GM12878 (cell line): ENCODE data around the gene TTI1. TPM values are rescaled to one million over a fixed set of nuclear protein-coding genes. Genes with fewer than 3 reads are reported as not detected.

Source experiments
- ATAC-seq: fragments of 200-7000 bp; cut with Tn5 transposase; 3 replicates; pipeline ENCODE4 v1.9.1; 2020; ENCODE audit warnings: mild to moderate bottlenecking, moderate library complexity
- BruUV-seq: library from RNA; stranded (reverse); fragments of 400-500 nt; replicated peaks from 2 replicates; lab custom pipeline; 2021; lab: Mats Ljungman, UMichigan
- CTCF ChIA-PET: fragments of 300-600 bp; sonication (Branson Sonifier 250); formaldehyde crosslinking; extraction: SDS; loops from one replicate; lab custom pipeline; 2021; ENCODE audit warnings: inconsistent platforms; lab: Yijun Ruan, JAX
- POLR2A ChIA-PET: fragments of 350-600 bp; formaldehyde crosslinking; extraction: SDS; loops from one replicate; lab custom pipeline; 2021; ENCODE audit warnings: inconsistent platforms; lab: Charles Lee
- RAD21 ChIA-PET: fragments of 300-600 bp; sonication (Branson Sonifier 250); formaldehyde crosslinking; loops from one replicate; lab custom pipeline; 2023; ENCODE audit warnings: antibody characterized with exemption; ENCODE audit not compliant: unreplicated experiment; lab: Charles Lee
- SMC1A ChIA-PET: fragments of 300-600 bp; sonication (Branson Sonifier 250); formaldehyde crosslinking; loops from one replicate; lab custom pipeline; 2023; ENCODE audit not compliant: unreplicated experiment, uncharacterized antibody; lab: Charles Lee
- DNase-seq: peaks from one replicate; pipeline ENCODE4 v3.0.0-alpha.2; 2011; ENCODE audit warnings: low read depth, low spot score
- FAIRE-seq: peaks from 3 replicates; lab custom pipeline; 2011; peaks lifted over from hg19 to GRCh38; lab: Jason Lieb, UNC
- H2AFZ ChIP-seq: 2 replicates; pipeline ENCODE4 v1.6.0; 2011; ENCODE audit warnings: low read depth, low read length, control low read depth; ENCODE audit not compliant: control insufficient read depth
- H3K27ac ChIP-seq: 2 replicates; pipeline ENCODE4 v1.5.1; 2011; ENCODE audit warnings: control low read depth; ENCODE audit not compliant: control insufficient read depth, insufficient read depth
- H3K27me3 ChIP-seq, 2 experiments: replicated peaks in 1 of 2; 2 replicates each; pipeline versions ENCODE4 v1.6.0 to v1.6.1; 2011; ENCODE audit warnings: low read length in 1 of 2; ENCODE audit not compliant: control insufficient read depth in 2 of 2, insufficient read depth in 2 of 2
- H3K36me3 ChIP-seq, 2 experiments: 2 replicates each; pipeline ENCODE4 v1.5.1; 2011; ENCODE audit warnings: low read length in 1 of 2; ENCODE audit not compliant: control insufficient read depth in 2 of 2, insufficient read depth in 2 of 2
- H3K4me1 ChIP-seq: 2 replicates; pipeline ENCODE4 v1.6.1; 2011; ENCODE audit warnings: mild to moderate bottlenecking, low read length, moderate library complexity, mixed read lengths; ENCODE audit not compliant: control insufficient read depth, insufficient read depth
- H3K4me2 ChIP-seq: 2 replicates; pipeline ENCODE4 v1.6.0; 2011; ENCODE audit warnings: control low read depth; ENCODE audit not compliant: control insufficient read depth, insufficient read depth
- H3K4me3 ChIP-seq: fragments of 200-600 bp; sonication (generic); 2 replicates; pipeline ENCODE4 v1.5.1; 2016
- H3K79me2 ChIP-seq: 2 replicates; pipeline ENCODE4 v1.6.0; 2011; ENCODE audit warnings: low read length; ENCODE audit not compliant: control insufficient read depth, insufficient read depth
- H3K9ac ChIP-seq: 2 replicates; pipeline ENCODE4 v1.8.0; 2011; ENCODE audit warnings: low read length, control low read depth, mixed read lengths; ENCODE audit not compliant: control insufficient read depth, insufficient read depth
- H3K9me3 ChIP-seq: replicated peaks from 3 replicates; pipeline ENCODE4 v1.5.1; 2011; ENCODE audit warnings: mild to moderate bottlenecking, low read length; ENCODE audit not compliant: control insufficient read depth, insufficient read depth
- H4K20me1 ChIP-seq: 2 replicates; pipeline ENCODE4 v1.6.0; 2011; ENCODE audit not compliant: control insufficient read depth, insufficient read depth
- CBFB ChIP-seq: IDR thresholded peaks from 2 replicates; pipeline ENCODE4 v1.6.1; 2016; ENCODE audit warnings: antibody characterized with exemption, low read depth
- EZH2 ChIP-seq: IDR thresholded peaks from 2 replicates; pipeline ENCODE4 v1.6.1; 2012; ENCODE audit warnings: low read depth, mild to moderate bottlenecking, control low read depth, inconsistent platforms, low read length, borderline replicate concordance; ENCODE audit not compliant: control insufficient read depth
- GABPA ChIP-seq: IDR thresholded peaks from 2 replicates; pipeline ENCODE4 v1.6.1; 2014; ENCODE audit warnings: antibody characterized with exemption, low read depth, mild to moderate bottlenecking, inconsistent platforms
- NR2F1 ChIP-seq: fragments of 450-650 bp; conservative IDR thresholded peaks from 2 replicates; pipeline ENCODE4 v1.6.1; 2017; ENCODE audit warnings: mild to moderate bottlenecking
- NRF1 ChIP-seq: conservative IDR thresholded peaks from 2 replicates; pipeline ENCODE4 v1.6.1; 2011; ENCODE audit warnings: mild to moderate bottlenecking, low read depth, low read length, improper control_type of control experiment
- SPI1 ChIP-seq: IDR thresholded peaks from 2 replicates; pipeline ENCODE4 v1.6.1; 2011; ENCODE audit warnings: low read depth, mild to moderate bottlenecking, low read length, moderate library complexity, borderline replicate concordance; ENCODE audit not compliant: insufficient read depth
- SREBF1 ChIP-seq: IDR thresholded peaks from 2 replicates; pipeline ENCODE4 v1.6.1; 2012; ENCODE audit warnings: mild to moderate bottlenecking, low read length
- YY1 ChIP-seq: IDR thresholded peaks from 2 replicates; pipeline ENCODE4 v1.6.1; 2011; ENCODE audit warnings: low read depth, mild to moderate bottlenecking, low read length
- ZBED1 ChIP-seq: IDR thresholded peaks from 2 replicates; pipeline ENCODE4 v1.6.1; 2016; ENCODE audit warnings: borderline replicate concordance
- WGBS: methylation state at CpG from one replicate; pipeline ENCODE4 v1.1.6; 2016; ENCODE audit warnings: low lambda C conversion rate; ENCODE audit not compliant: insufficient replicate concordance, insufficient coverage; ENCODE audit errors: missing lambda C conversion rate; 5-methylcytosine and 5-hydroxymethylcytosine counted together
- in situ Hi-C: fragments of 300-500 bp; cut with MboI; formaldehyde crosslinking; loops from 9 replicates; pipeline ENCODE4 v1.14.3; 2018; ENCODE audit warnings: mixed read lengths
- intact Hi-C: fragments of 100-400 bp; cut with micrococcal nuclease; formaldehyde crosslinking; loops from one replicate; pipeline ENCODE4 v1.14.2; 2022; ENCODE audit not compliant: unreplicated experiment
- polyA plus RNA-seq, 11 experiments: library from polyadenylated mRNA; depleted of rRNA in 4 of 11; unstranded in 6 of 11; stranded (reverse) in 5 of 11; fragments of >200 nt; fragmentation: Nextera tagmentation in 4 of 11; fragmentation: Illumina TruSeq in 1 of 11; extraction: Ambion mirVana in 4 of 11; extraction: Trizol in 1 of 11; gene quantifications; 1 replicate in 1 of 11; 2 replicates in 10 of 11; pipeline versions ENCODE4 v1.2.1 to v1.2.3, GENCODE V29; 2011 to 2016; ENCODE audit warnings: inconsistent platforms in 2 of 11, missing spikeins in 2 of 11, low read depth in 1 of 11
- total RNA-seq, 4 experiments: library from RNA; depleted of rRNA in 3 of 4; stranded (reverse); fragments of >200 nt in 3 of 4; fragmentation: Illumina TruSeq in 1 of 4; extraction: Trizol in 1 of 4; gene quantifications; 2 replicates each; pipeline versions ENCODE4 v1.2.1 to v1.2.3, GENCODE V29; 2013 to 2021
- TF ChIP-seq, protein P1 (sequence below): fragments of 450-650 bp; IDR thresholded peaks from 2 replicates; pipeline ENCODE4 v1.6.1; 2016; ENCODE audit warnings: mild to moderate bottlenecking, moderate library complexity, borderline replicate concordance
- TF ChIP-seq, protein P2 (sequence below): IDR thresholded peaks from 2 replicates; pipeline ENCODE4 v1.6.1; 2011; ENCODE audit warnings: low read depth, mild to moderate bottlenecking, low read length, moderate library complexity, borderline replicate concordance; ENCODE audit errors: extremely low read depth

Gene TTI1
- total and polyA plus RNA-seq, 10 of the 15 experiments (the other 5 are each of a cell fraction or from before 2014, with no cell fraction given) = 5.3 to 44.6 (median 24.9) TPM

DNA sequence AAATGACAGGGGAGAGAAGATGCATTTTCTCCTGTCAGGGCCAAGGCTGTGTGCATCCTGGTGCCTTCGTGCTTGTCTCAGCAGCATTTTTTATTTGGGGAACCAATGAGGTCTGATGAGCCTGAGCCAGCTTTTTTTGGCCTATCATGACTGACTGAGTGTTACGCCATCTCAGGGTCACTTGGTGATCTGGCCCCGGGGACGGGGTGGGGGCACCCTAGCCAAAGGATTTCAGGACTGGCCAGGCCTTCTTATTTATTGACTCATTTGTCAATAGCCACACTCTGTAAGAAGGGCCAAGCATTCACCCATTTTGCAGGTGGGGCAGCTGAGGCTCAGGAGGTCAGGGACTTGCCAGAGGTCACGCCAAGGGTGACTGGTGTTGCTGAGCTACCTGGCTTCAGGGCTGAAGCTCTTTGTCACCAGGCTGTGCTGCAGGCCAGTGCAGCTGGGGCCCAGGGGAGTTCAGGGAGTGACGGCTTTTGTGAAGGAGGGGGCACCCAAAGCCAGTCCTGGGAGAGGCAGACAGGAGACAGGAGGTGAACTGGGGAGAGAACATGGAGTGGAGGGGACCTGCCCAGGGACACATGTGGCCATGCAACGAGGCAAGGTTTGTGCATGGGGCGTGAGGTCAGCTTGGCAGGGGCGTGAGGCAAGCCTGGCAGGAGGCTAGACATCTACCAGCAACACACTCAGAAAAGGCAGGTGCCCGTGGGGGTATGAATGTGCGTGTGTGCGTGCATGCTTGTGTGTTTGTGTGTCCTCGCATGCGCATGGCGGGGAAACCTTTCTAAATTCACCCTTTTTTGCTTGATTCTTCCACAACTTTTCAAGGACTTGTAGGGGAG lies 99.2 kb downstream of the TTI1 start:
- peaks cover 0 to 1% of the 10 kb centered on the region in 2 experiments; a peak in 1 of 4 replicates for H3K27me3 ChIP-seq
- no peaks in the 10 kb centered on the region for H3K36me3 ChIP-seq
- ChIA-PET RAD21 (no interaction called here), SMC1A (interaction anchor here (1.4 kb wide), 1 partner anchor 58 kb away, joined by 4 read pairs; no protein-coding TSS in a partner anchor), POLR2A (no interaction called here), CTCF (no interaction called here)
- no peak overlapping the region for H3K4me3 ChIP-seq
- H4K20me1 ChIP-seq = no peaks in the 10 kb centered on the region
- intact Hi-C loops (no loop called here), in situ Hi-C loops (no loop called here)
- no peak overlapping the region for H3K27ac ChIP-seq
- no peaks in the 10 kb centered on the region for H3K4me1 ChIP-seq
- FAIRE-seq = no peak
- no peak overlapping the region for H3K4me2 ChIP-seq
- BruUV-seq = no TSS peak
- no peak for DNase-seq
- no peaks in the 10 kb centered on the region for H3K79me2 ChIP-seq
- H2AFZ ChIP-seq = no peak overlapping the region
- no peak for ATAC-seq
- no peak overlapping the region for H3K9ac ChIP-seq
- WGBS = 52% methylated on average over 15 of the region's 15 CpGs
- H3K9me3 ChIP-seq = no peaks in the 10 kb centered on the region
- TF ChIP-seq CBFB (no peak), SPI1 (no peak), EZH2 (no peak), ZBED1 (no peak), SREBF1 (no peak), GABPA (no peak), NR2F1 (no peak), NRF1 (no peak), YY1 (no peak)
- TF ChIP-seq, protein P1, sequence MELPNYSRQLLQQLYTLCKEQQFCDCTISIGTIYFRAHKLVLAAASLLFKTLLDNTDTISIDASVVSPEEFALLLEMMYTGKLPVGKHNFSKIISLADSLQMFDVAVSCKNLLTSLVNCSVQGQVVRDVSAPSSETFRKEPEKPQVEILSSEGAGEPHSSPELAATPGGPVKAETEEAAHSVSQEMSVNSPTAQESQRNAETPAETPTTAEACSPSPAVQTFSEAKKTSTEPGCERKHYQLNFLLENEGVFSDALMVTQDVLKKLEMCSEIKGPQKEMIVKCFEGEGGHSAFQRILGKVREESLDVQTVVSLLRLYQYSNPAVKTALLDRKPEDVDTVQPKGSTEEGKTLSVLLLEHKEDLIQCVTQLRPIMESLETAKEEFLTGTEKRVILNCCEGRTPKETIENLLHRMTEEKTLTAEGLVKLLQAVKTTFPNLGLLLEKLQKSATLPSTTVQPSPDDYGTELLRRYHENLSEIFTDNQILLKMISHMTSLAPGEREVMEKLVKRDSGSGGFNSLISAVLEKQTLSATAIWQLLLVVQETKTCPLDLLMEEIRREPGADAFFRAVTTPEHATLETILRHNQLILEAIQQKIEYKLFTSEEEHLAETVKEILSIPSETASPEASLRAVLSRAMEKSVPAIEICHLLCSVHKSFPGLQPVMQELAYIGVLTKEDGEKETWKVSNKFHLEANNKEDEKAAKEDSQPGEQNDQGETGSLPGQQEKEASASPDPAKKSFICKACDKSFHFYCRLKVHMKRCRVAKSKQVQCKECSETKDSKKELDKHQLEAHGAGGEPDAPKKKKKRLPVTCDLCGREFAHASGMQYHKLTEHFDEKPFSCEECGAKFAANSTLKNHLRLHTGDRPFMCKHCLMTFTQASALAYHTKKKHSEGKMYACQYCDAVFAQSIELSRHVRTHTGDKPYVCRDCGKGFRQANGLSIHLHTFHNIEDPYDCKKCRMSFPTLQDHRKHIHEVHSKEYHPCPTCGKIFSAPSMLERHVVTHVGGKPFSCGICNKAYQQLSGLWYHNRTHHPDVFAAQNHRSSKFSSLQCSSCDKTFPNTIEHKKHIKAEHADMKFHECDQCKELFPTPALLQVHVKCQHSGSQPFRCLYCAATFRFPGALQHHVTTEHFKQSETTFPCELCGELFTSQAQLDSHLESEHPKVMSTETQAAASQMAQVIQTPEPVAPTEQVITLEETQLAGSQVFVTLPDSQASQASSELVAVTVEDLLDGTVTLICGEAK = no peak
- TF ChIP-seq, protein P2, sequence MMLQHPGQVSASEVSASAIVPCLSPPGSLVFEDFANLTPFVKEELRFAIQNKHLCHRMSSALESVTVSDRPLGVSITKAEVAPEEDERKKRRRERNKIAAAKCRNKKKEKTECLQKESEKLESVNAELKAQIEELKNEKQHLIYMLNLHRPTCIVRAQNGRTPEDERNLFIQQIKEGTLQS = no peak
